22Rv1 (cell line): ENCODE measurements around the gene RTN1.

Experiments
- CTCF ChIP-seq: fragments of 450-650 bp; IDR thresholded peaks from 2 replicates; pipeline ENCODE4 v1.5.1; 2017; ENCODE audit warnings: mild to moderate bottlenecking
- ZFX ChIP-seq: fragments of 450-650 bp; IDR thresholded peaks from 2 replicates; pipeline ENCODE4 v1.6.1; 2017; ENCODE audit warnings: antibody characterized with exemption, borderline replicate concordance

GRCh38 chr14:59920378-59920683 is 49.8 kb upstream of the RTN1 start:
- no peak for TF ChIP-seq CTCF
- TF ChIP-seq ZFX: no peak
